ENCODE results near the gene SIL1.

The SIL1 gene

GRCh38 chr5:138999674-139000073 lies 198.5 kb downstream of the SIL1 start:
- no peak for DNase-seq (ENCODE audit: extremely low spot score)
- no peak for TF ChIP-seq CTCF (IDR thresholded peaks at IDR 0.05; ENCODE audit: control extremely low read depth, extremely low read depth, low read depth, missing control alignments)
- CTCF ChIA-PET: no interaction called here
- POLR2A ChIA-PET: no interaction called here

DNA sequence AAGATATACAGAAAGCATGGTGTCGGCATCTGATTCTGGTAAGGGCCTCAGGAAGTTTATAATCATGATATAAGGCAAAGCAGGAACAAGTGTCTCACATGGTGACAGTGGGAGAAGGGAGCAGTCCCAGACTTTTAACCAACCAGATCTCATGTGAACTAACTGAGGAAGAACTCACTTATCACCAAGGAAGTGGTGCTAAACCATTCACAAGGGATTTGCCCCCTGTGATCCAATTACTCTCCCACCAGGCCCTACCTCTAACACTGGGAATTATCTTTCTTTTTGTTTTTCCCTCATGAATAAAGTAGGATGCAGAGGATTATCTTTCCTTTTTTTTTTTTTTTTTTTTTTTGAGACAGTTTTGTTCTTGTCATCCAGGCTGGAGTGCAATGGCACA lies 199.6 kb downstream of the SIL1 start:
- ChIA-PET POLR2A (interaction anchor here (0.7 kb wide), 1 partner anchor 193 kb away, joined by 4 read pairs; no protein-coding TSS in a partner anchor), CTCF (no interaction called here)
- DNase-seq (ENCODE audit: extremely low spot score): no peak
- TF ChIP-seq CTCF (IDR thresholded peaks at IDR 0.05; ENCODE audit: control extremely low read depth, extremely low read depth, low read depth, missing control alignments): no peak

DNA sequence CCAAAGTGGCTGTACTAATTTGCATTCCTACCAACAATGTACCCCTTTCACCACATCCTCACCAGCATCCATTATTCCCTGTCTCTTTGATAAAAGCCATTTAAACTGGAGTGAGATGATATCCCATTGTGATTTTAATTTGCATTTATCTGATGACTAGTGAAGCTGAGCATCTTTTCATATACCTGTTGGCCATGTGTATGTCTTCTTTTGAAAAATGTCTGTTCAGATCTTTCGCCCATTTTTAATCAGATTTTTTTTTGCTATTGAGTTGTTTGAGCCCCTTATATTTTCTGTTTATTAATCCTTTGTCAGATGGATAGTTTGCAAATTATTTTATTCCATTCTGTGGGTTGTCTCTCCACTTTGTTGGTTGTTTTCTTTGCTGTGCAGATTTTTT lies 202.0 kb downstream of the SIL1 start:
- DNase-seq (ENCODE audit: extremely low spot score): no peak
- POLR2A ChIA-PET: no interaction called here
- no peak for TF ChIP-seq CTCF (IDR thresholded peaks at IDR 0.05; ENCODE audit: control extremely low read depth, extremely low read depth, low read depth, missing control alignments)
- CTCF ChIA-PET: no interaction called here

DNA sequence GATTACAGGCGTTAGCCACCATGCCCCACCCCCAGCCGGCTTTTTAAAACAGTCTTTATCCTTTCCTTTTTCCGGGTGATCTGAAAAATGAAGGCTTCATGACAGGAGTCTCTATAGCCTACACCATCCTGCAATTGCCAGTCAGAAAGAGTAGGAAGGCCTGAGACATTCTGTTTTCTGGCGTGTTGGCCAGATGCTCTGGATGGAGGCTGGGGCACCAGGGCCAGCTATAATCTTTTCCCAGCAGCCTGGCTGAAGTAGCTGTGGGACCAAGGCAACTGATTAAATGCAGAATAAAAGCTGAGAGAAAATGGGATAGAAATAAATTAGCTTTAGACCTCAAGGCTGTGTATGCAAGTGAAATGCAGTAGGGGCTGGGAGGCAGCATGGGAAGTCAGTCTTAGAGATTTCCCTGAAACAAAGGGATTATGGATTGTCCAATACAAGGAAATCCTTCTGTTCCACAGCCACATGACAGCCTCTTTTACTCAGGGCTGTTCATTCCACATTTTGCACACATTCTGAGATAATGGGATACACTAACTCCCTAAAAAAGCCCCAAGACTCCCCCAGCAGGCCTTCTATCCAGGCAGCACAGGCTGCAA lies 207.1 kb downstream of the SIL1 start:
- CTCF ChIA-PET: interaction anchor here (1.6 kb wide), 1 partner anchor 21 kb away, joined by 3 read pairs; no protein-coding TSS in a partner anchor
- POLR2A ChIA-PET: no interaction called here
- TF ChIP-seq CTCF (IDR thresholded peaks at IDR 0.05; ENCODE audit: control extremely low read depth, extremely low read depth, low read depth, missing control alignments): no peak
- DNase-seq (ENCODE audit: extremely low spot score): no peak

GRCh38 chr5:138989720-138990119 lies 208.4 kb downstream of the SIL1 start:
- CTCF ChIA-PET: interaction anchor here (0.9 kb wide), 1 partner anchor 14 kb away, joined by 3 read pairs; no protein-coding TSS in a partner anchor
- TF ChIP-seq CTCF (IDR thresholded peaks at IDR 0.05; ENCODE audit: control extremely low read depth, extremely low read depth, low read depth, missing control alignments): no peak
- POLR2A ChIA-PET: no interaction called here
- no peak for DNase-seq (ENCODE audit: extremely low spot score)

- DNase-seq (ENCODE audit: extremely low spot score): no peak
- CTCF ChIA-PET: interaction anchor here (0.7 kb wide), 1 partner anchor 25 kb away, joined by 3 read pairs; no protein-coding TSS in a partner anchor
- no peak for TF ChIP-seq CTCF (IDR thresholded peaks at IDR 0.05; ENCODE audit: control extremely low read depth, extremely low read depth, low read depth, missing control alignments)
- POLR2A ChIA-PET: no interaction called here
Measured at GRCh38 chr5:138986186-138986800, 211.9 kb downstream of the SIL1 start.
